Hair follicle dermal papilla cell (primary cell): Measurements from ENCODE around the gene DNAAF3. TPM values are rescaled to one million over a fixed set of nuclear protein-coding genes. Genes with fewer than 3 reads are reported as not detected.

ENCODE experiments used
- small RNA-seq: library from RNA; depleted of rRNA; stranded (forward); fragments of <200 nt; gene quantifications from one replicate; pipeline ENCODE3, GENCODE V24; 2012
- total RNA-seq: library from RNA; depleted of rRNA; stranded (reverse); fragments of >200 nt; gene quantifications from 2 replicates; pipeline ENCODE4 v1.2.3, GENCODE V29; 2012

The DNAAF3 gene
- total RNA-seq, result 0.24 TPM in 1 of 2 replicates, not detected in the other

GRCh38 chr19:55166530-55167268 is at the start of gene DNAAF3:
Gene DNAAF3 (minus strand): TSS chr19:55166613. CDS start chr19:55166413, 200 bp downstream.

GRCh38 chr19:55208880-55209692 is 42.7 kb upstream of the DNAAF3 start, which contains the start of gene PTPRH:
Gene PTPRH (minus strand): TSS chr19:55209501. CDS start chr19:55209433, 68 bp downstream.

GRCh38 chr19:55179606-55180484 is 13.4 kb upstream of the DNAAF3 start, which contains the start of gene SYT5:
Gene SYT5 (minus strand): TSS chr19:55180289. CDS start chr19:55179041, 1,248 bp downstream.

GRCh38 chr19:55157064-55157908 is 9.1 kb downstream of the DNAAF3 start, which contains the start of gene TNNI3:
Gene TNNI3 (minus strand): TSS chr19:55157732. CDS start chr19:55157589, 143 bp downstream.

DNA sequence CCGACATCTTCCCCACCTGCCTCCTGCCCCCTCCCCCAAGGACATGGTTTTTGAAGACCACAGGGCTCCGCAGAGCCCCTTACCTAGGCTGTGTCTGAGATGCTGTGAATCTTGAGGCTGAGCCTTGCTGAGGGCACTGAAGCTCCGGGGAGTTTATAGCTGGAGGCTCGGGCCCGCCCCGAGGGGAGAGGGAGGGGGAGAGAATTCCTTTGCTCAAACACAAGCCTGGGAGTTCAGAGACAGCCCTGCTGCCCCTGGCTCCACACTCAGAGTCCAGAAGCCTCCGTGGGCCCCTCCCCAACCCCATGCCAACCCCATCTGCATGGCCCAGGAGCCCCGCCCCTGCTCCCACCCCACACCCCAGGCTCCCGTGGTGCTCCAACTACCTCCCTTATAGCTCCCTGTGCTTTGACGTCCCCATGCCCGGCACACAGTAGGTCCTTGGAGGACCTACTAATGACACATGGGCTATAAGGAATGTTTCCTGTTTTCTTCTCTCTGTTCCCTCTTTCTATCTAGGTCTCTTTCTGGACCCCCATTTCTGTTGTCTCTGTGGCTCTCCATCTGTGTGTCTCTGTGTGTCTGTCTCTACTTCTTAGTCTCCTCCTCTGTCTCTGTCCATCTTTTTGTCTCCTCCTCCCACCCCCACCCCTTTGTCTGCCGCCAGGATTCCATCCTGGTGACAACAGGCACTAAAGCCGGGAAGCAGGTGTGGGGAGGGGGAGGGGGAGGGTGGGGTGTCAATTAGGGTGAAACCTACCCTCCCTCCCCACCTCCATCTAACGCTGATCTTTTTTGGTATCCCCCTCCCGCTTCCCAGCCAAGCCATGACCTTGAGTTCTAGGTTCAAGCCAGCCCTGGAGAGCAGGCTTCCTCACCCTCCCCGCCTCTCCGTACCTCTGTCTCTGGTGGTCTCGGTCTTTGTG is 17.1 kb downstream of the DNAAF3 start, which contains the start of gene TNNT1:
Gene TNNT1 (minus strand): TSS at position 129 of the 926 bp plus-strand sequence. CDS start 2,049 bp downstream, outside the sequence.

GRCh38 chr19:55116859-55117662 is 49.4 kb downstream of the DNAAF3 start, which contains the start of gene PPP1R12C:
Gene PPP1R12C (minus strand): TSS chr19:55117637. CDS start chr19:55117543, 94 bp downstream.

Small RNA genes lying within 50 kb of the gene (small RNA-seq; reads per million reads assigned to genes)
- gene MIR7975 (not detected), gene RF01210 (not detected)

Other genes with a start within 250 kb of the DNAAF3 start
- gene NLRP7, start 219.1 kb downstream of the DNAAF3 start, total RNA-seq, result not detected in 2 replicates
- gene NLRP2, start 200.2 kb downstream of the DNAAF3 start, total RNA-seq, result under 0.01 TPM in 1 of 2 replicates, not detected in the other
- gene GP6, start 128.3 kb downstream of the DNAAF3 start, total RNA-seq, result not detected in 2 replicates
- gene RDH13, start 103.5 kb downstream of the DNAAF3 start, total RNA-seq, result 8.4 and 12.6 TPM in 2 replicates
- gene EPS8L1, start 90.7 kb downstream of the DNAAF3 start, total RNA-seq, result 0.36 and 0.65 TPM in 2 replicates
- 57.2 and 64.6 TPM in 2 replicates for gene PPP1R12C, start 49.0 kb downstream of the DNAAF3 start, total RNA-seq
- gene TNNT1, start 17.4 kb downstream of the DNAAF3 start, total RNA-seq, result 0.65 and 0.97 TPM in 2 replicates
- gene TNNI3, start 8.9 kb downstream of the DNAAF3 start, total RNA-seq, result not detected in 2 replicates
- gene SYT5, start 13.7 kb upstream of the DNAAF3 start, total RNA-seq, result not detected in 2 replicates
- gene PTPRH, start 42.9 kb upstream of the DNAAF3 start, total RNA-seq, result 1.1 and 1.2 TPM in 2 replicates
- gene TMEM86B, start 62.1 kb upstream of the DNAAF3 start, total RNA-seq, result 1.6 and 3.6 TPM in 2 replicates
- 42.9 and 47.7 TPM in 2 replicates for gene PPP6R1, start 92.4 kb upstream of the DNAAF3 start, total RNA-seq
- 23.4 and 28.8 TPM in 2 replicates for gene HSPBP1, start 113.5 kb upstream of the DNAAF3 start, total RNA-seq
- gene BRSK1, start 117.4 kb upstream of the DNAAF3 start, total RNA-seq, result 4.9 and 5.1 TPM in 2 replicates
- gene TMEM150B, start 158.7 kb upstream of the DNAAF3 start, total RNA-seq, result not detected in 2 replicates
- 6.5 and 8.0 TPM in 2 replicates for gene KMT5C, start 173.3 kb upstream of the DNAAF3 start, total RNA-seq
- not detected in 2 replicates for gene COX6B2, start 188.1 kb upstream of the DNAAF3 start, total RNA-seq
- not detected in 2 replicates for gene GARIN5B, start 196.6 kb upstream of the DNAAF3 start, total RNA-seq
- gene IL11, start 203.8 kb upstream of the DNAAF3 start, total RNA-seq, result 1.8 and 3.9 TPM in 2 replicates
- gene TMEM190, start 210.2 kb upstream of the DNAAF3 start, total RNA-seq, result not detected in 2 replicates
- 0.16 TPM in 1 of 2 replicates, not detected in the other for gene TMEM238, start 217.7 kb upstream of the DNAAF3 start, total RNA-seq
- gene RPL28, start 219.3 kb upstream of the DNAAF3 start, total RNA-seq, result 184 and 254 TPM in 2 replicates
- gene UBE2S, start 241.2 kb upstream of the DNAAF3 start, total RNA-seq, result 26.6 and 29.0 TPM in 2 replicates